ENCODE results near the gene HDAC10.

Gene HDAC10

DNA sequence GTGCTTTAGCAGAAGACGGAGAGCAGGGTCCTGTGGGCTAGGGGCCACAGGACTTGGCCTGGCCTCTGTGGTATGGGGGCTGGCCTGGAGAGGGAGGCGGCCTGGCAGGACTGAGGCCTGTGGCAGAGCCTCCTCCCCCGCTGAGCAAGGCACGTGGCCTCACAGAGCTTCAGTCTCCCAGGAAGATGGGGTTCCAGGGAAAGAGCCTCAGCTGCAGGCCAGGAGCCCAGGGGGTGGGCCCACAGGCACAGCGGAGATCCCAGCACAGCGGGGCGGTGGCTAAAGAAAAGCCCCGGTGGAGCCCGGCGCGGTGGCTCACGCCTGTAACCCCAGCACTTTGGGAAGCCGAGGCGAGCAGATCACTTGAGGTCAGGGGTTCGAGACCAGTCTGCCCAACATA lies 8.2 kb upstream of the HDAC10 start:
- DNase-seq (ENCODE audit: low read depth) = peak; percentile 33
- TF ChIP-seq, protein P1, sequence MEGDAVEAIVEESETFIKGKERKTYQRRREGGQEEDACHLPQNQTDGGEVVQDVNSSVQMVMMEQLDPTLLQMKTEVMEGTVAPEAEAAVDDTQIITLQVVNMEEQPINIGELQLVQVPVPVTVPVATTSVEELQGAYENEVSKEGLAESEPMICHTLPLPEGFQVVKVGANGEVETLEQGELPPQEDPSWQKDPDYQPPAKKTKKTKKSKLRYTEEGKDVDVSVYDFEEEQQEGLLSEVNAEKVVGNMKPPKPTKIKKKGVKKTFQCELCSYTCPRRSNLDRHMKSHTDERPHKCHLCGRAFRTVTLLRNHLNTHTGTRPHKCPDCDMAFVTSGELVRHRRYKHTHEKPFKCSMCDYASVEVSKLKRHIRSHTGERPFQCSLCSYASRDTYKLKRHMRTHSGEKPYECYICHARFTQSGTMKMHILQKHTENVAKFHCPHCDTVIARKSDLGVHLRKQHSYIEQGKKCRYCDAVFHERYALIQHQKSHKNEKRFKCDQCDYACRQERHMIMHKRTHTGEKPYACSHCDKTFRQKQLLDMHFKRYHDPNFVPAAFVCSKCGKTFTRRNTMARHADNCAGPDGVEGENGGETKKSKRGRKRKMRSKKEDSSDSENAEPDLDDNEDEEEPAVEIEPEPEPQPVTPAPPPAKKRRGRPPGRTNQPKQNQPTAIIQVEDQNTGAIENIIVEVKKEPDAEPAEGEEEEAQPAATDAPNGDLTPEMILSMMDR (conservative IDR thresholded peaks at IDR 0.05; ENCODE audit: low read depth, low read length) = no peak

DNA sequence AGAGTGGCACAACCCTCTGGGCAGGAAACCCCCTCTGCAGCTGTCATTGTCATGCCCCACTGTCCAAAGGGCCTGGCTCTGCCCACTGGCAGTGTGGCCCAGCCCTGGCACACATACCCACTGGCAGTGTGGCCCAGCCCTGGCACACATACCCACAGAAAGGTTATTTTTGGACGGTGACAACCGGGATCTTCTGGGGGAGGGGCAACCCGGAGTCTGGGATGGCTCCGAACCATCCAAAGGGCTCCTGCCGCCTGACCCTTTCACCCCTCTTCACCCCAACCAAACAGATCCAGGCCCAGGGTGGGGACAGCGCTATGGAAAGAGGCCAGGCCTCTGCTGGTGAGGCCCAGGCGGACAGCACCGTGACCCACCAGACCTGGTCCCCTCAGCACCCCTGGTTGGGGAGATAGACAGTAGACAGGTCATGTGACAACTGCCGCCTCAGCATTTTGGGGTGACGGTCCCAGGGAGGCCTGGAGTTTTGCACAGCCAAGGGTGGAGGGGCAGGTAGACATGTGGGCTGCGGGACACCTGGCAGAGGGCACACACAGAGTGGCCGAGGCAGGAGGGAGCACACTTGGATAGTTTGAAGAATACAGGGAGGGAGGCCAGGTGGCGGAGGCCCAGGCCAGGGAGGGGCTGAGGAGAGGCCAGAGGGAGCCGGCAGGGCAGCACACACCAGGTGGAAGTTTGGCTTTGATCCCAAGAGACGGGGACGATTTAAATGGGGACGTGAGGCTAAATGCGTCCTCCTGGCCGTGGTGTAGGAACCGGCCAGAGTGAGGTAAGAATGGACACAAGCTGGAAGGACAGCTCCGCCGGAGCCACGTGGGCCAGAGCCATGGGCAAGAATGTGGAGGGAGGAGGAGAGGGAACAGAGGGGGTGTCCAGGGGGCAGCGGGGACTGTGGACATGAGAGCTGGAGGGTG lies 7.6 kb upstream of the HDAC10 start:
- H3K4me3 ChIP-seq (ENCODE audit: low read depth, low read length) = no peak overlapping the region
- no peak for DNase-seq (ENCODE audit: low read depth)
- TF ChIP-seq, protein P1 (conservative IDR thresholded peaks at IDR 0.05; ENCODE audit: low read depth, low read length) = no peak

More for the DNA sequence above, 8.2 kb upstream of the HDAC10 start:
- H3K4me3 ChIP-seq (ENCODE audit: low read depth, low read length) = no peak overlapping the region

DNA sequence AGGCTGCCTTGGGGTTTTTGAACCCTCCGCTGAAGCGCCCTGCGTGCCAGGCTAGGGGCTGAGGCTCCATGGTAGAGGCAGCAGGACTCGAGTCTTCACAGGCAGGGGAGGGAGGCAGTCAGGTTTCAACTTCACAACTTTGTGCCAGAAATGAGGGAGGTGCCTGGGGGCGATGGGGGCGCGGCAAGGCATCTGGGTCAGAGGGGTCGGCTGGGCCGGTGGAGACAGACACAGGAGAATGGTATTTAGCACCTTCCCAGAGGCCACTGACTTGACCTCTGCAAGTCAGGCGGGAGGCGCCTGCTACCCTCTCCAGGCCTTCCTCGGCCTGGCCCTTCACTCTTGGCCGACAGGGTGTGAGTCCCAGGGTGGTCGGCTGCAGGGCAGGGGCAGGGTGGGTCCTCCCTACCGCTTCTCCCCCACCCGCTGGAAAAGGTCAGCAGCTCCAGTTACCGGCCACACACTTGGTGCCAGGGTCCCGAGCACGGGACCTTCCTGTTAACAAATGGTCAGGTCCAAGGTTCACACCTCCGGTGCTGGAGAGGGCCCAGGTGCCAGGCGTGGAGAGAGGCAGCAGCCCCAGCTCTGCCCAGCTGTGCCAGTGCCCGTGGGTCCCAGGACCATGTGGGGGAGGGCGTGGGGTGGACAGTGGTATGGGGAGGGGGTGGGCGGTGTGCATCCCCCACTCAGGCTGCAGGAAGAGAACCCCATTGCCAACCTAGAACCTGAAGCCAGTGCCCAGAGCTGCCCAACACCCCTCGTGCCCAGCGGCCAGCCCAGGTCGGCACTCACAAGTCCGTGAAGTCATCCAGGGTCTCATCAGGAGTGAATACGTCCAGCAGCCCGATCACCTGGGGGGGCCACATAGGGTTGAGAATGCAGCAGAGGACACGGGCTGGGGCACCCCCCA lies 6.6 kb upstream of the HDAC10 start:
- no peak for DNase-seq (ENCODE audit: low read depth)
- TF ChIP-seq, protein P1 (conservative IDR thresholded peaks at IDR 0.05; ENCODE audit: low read depth, low read length) = no peak
- H3K4me3 ChIP-seq (ENCODE audit: low read depth, low read length) = no peak overlapping the region

DNA sequence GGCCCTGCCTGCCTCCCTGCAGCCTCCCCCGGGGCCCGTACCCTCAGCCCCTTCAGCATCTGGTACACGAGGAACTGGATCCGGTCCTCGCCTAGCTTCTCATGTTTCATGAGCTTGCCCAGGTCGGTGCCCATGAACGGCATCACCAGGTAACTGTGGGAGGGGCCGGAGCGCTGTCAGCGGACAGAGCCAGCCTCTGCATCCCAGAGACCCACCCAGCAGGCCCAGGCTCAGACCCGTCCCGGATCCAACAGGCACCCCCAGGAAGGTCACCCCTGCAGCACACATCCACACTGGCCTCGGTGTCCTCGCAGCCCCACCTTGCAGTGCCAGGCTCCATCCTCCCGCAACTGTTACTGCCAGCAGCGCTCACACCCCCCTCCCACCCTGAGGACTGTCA lies 6.0 kb upstream of the HDAC10 start:
- no peak for DNase-seq (ENCODE audit: low read depth)
- TF ChIP-seq, protein P1 (conservative IDR thresholded peaks at IDR 0.05; ENCODE audit: low read depth, low read length) = no peak
- no peak overlapping the region for H3K4me3 ChIP-seq (ENCODE audit: low read depth, low read length)

DNA sequence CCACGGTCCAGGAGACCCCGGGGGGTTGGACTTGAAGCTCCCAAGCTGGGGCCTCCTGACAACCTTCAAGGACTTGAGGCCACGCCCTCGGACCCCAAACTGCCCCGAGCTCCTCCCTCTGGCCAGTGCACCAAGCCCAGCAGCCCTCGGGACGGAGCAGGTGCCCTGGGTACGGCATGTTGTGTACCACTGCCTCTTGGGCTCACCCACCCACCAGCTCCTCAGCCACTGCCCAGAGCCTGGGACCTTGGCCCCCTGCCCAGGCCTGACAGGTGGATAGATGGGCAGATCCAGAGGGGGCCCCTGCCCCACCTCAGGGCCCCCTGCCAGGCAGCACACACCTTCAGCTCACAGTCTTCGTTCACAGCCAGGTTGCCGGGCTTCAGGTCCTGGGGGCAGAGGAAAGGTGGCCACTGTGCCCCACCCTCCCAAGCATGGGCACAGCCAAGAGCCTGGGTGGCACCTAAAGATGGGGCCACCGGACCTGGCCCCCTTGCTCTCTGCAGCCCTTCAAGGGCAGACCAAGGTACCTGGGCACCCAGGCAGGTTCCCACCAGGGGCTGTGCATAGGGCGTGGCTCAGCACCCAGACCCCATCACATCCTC lies 5.3 kb upstream of the HDAC10 start:
- no peak for DNase-seq (ENCODE audit: low read depth)
- no peak overlapping the region for H3K4me3 ChIP-seq (ENCODE audit: low read depth, low read length)
- TF ChIP-seq, protein P1 (conservative IDR thresholded peaks at IDR 0.05; ENCODE audit: low read depth, low read length) = no peak

DNA sequence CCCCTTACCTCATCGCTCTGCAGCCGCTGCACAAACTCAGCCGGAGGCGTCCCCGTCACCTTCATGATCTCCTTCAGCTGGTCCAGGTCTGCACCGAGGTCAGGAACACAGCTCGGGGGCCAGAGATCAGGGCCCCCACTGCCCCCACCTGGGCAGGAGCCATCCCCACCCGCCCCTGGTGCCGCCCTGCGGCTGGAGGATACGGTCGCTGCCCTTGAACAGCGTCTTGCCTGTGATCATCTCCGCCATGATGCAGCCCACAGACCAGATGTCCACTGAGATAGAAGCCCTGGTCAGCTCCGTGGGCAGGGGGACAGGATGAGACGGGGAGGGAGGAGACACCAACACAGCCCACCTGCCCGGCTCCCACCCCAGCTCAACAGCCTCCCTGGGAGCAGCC lies 4.5 kb upstream of the HDAC10 start:
- TF ChIP-seq, protein P1 (conservative IDR thresholded peaks at IDR 0.05; ENCODE audit: low read depth, low read length) = no peak
- H3K4me3 ChIP-seq (ENCODE audit: low read depth, low read length) = no peak overlapping the region

More for the DNA sequence above, 4.5 kb upstream of the HDAC10 start:
- DNase-seq (ENCODE audit: low read depth) = no peak
